H7 (cell line): ENCODE results near the gene EVC. TPM values are rescaled to one million over a fixed set of nuclear protein-coding genes. Genes with fewer than 3 reads are reported as not detected.
"Not testable (repeated sequence)": the region's sequence is repeated elsewhere in the genome, so short reads cannot be mapped to it uniquely, and the experiment has no call there.

ENCODE experiments used
- DNase-seq: peaks from one replicate; pipeline ENCODE4 v3.0.0; 2012
- H3K27me3 ChIP-seq: 2 replicates; pipeline ENCODE4 v1.6.0; 2011; ENCODE audit warnings: mild to moderate bottlenecking, low read length; ENCODE audit not compliant: control insufficient read depth, insufficient read depth
- H3K36me3 ChIP-seq: replicated peaks from 2 replicates; pipeline ENCODE4 v1.5.1; 2011; ENCODE audit warnings: low read length; ENCODE audit not compliant: control insufficient read depth, insufficient read depth
- H3K4me3 ChIP-seq: 2 replicates; pipeline ENCODE4 v1.5.1; 2011; ENCODE audit warnings: low read depth, mild to moderate bottlenecking, control low read depth, low read length, moderate library complexity; ENCODE audit not compliant: insufficient read depth
- total RNA-seq: library from RNA; depleted of rRNA; stranded (reverse); fragments of >200 nt; shearing (Covaris generic); gene quantifications from 2 replicates; pipeline ENCODE4 v1.2.3, GENCODE V29; 2014

EVC gene
- total RNA-seq, 1 experiment from 2014 or later: 4.5 TPM

DNA sequence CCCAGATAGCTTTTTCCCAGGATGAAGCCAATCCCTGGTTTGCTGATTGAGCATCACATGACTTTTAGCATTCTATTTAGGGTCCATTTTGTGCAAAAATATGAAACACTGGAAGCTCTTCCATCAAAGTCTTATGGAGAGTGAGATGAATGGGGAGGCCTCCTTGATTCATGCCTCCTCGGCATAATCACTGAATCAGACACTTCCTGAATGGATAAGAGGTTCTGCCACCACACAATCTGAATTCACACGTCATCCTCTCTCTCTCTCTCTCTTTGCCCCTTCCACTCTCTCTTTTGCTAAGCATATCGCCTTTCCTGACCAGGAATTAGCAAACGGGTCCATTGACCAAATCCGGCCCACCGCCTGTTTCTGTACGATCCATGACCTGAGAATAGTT is 113.2 kb downstream of the EVC start:
- Histone ChIP-seq H3K27me3 (no peaks in the 10 kb centered on the region), H3K4me3 (no peak overlapping the region), H3K36me3 (peaks cover 37% of the 10 kb centered on the region)
- DNase-seq: no peak

DNA sequence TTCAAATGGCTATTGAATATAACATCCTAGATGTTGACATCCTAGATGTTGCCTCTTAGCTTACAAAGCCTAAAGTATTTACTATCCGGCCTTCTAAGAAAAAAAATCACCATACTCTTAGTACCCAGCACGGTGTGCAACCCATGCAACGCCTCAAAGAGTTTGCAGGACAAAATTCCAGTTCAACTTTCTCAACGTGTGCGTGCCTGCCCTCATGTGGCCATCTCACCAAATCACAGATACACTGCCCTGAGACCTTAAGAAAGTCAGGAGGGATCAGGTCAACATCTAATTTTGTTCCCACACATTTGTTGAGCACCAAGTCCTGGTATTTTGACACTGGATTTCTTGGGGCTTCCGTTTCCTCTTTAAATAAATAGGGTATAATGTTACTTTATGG is 113.6 kb downstream of the EVC start:
- Histone ChIP-seq H3K4me3 (no peak overlapping the region), H3K36me3 (peaks cover 37% of the 10 kb centered on the region), H3K27me3 (no peaks in the 10 kb centered on the region)
- peak; percentile 75 for DNase-seq

DNA sequence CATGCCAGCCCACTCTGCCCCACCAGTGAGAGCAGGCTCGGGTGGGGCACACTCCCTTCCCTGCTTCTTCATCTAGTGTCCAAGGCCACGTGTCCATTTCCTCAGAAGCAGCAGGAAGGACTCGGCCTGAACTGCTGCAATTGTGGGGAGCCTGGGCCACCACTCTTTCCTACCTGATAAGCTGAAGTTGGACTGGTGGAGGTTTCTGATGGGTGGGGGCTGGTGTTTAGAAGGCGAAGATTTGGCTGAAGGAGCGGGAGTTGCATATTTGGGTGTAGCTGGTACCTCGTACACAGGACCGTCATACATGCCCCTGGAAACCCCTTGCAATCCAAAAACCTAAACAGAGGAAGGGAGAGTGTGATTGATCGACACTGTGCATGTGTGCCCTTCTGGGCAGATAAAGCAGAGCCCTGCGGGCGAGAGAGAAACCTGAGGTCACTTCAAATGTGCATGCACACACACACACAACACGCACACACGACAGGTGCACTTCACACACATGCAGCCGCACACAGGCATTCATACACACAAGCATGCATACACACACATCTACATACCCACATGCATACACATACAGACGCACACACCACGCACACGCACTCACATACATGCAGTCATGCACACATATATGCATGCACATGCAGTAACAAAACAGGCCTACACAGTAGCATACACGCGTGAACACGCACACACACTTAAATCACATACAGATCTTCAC is 114.5 kb downstream of the EVC start:
- Histone ChIP-seq H3K4me3 (no peak overlapping the region), H3K36me3 (peaks cover 35% of the 10 kb centered on the region), H3K27me3 (no peaks in the 10 kb centered on the region)
- no peak for DNase-seq

DNA sequence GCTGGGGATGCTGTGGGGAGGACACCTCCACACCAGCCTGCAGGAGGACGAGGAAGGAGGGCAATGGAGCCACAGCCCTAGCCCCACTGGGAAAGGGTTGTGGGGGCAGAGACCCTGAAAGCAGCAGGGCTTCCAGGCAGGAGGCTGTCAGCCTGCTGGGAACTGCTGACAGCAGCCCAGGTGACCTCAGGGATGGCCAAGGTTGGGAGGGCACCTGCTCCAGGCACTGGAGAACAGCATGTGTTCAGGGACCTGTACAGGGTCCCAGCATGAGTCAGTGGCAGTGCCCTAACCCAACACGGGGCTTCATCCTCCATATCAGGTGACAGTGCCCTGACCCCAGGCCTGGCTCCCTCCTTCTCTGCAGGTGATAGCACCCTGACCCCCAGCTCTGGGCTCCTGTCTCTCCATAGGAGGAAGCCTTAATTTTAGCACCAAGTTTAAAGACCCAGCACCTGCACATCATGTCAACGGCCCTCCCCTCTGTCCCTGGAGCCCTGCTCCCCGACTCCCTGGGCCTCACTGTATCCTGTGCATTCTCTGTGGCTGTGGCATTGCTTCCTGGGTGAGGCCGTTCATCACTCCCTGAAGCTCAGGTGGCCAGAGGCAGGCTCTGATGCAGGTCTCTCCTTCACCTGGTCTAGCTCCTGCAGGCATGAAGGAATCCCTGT is 115.6 kb downstream of the EVC start:
- no peak for DNase-seq
- no peaks in the 10 kb centered on the region for H3K27me3 ChIP-seq
- no peak overlapping the region for H3K4me3 ChIP-seq
- H3K36me3 ChIP-seq: peaks cover 28% of the 10 kb centered on the region

DNA sequence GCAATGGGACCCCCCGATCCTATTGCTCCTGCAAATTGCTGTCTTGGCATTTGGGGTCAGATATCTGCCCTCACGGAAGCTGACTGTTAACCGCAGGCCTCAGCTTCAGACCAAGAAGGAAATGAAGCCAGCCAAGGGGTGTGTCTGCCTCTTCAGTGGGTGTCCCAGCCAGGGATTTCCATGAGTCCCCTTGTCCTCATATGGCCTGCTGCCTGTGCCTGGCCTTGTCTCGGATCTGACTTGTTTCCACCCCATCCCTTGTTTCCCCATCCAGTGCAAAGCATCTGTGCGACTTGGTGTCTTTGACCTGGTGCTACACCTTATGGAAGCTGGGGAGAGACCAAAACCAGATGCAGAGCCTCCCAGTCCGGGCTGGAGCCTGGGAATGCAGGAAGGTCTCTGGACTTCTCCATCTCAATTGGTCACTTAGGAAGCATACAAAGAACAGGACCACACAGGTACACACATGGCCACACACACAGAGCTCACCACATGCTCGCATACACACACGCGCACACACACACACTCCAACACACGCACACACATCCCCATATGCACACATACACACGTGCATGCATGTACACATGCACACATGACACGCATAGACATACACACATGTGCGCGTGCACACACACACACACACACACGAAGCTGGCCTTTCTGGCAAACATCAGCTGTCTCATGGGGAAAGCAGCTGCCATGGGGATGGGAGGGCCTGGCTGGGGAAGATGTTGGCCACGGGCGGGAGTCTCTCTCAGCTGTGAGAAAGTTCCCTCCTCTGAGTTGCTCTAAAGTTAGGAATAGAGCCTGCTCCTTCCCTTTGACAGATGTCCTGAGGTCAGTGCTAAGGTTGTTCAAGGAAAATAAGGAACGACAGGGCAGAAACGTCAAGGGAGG is 116.4 kb downstream of the EVC start:
- no peak overlapping the region for H3K4me3 ChIP-seq
- peaks cover 28% of the 10 kb centered on the region for H3K36me3 ChIP-seq
- no peaks in the 10 kb centered on the region for H3K27me3 ChIP-seq
- DNase-seq: no peak

DNA sequence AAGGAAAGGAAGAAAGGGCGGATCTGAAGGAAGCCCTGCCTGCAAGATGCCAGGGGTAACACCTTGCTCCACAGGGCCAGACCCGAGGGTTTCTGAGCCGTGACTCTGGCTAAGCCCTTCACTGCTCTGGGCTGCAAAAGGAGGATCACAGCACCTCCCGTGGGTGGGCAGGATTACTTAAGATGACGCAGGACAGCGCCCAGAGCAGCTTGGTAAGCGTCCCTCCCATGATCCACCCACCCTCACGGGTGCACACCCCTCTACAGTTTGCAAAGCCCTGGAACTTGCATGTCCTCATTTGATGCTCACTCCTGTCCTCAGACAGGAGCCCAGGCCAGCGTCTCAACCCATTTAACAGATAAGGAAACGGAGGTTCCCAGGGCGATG is 117.0 kb downstream of the EVC start:
- Histone ChIP-seq H3K4me3 (no peak overlapping the region), H3K36me3 (peaks cover 29% of the 10 kb centered on the region), H3K27me3 (no peaks in the 10 kb centered on the region)
- no peak for DNase-seq

DNA sequence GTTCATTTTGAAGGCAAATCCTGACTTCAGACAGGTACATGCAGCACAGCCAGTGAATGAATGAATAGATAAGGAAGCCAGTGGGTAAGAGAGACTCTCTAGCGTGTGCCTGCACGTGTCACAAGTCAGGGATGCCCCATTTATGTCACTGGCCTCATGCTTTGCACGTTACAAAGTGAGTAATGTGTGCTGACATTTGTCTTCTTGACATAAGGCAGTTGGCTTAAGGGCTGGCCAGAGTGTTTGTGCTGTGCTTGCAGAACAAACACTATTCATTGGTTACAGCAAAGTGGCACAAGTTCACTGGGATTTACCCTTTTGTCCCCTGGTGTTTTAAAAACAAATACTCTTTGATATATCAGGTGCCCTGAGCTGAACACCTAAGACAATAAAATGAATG is 125.9 kb downstream of the EVC start:
- no peaks in the 10 kb centered on the region for H3K27me3 ChIP-seq

DNA sequence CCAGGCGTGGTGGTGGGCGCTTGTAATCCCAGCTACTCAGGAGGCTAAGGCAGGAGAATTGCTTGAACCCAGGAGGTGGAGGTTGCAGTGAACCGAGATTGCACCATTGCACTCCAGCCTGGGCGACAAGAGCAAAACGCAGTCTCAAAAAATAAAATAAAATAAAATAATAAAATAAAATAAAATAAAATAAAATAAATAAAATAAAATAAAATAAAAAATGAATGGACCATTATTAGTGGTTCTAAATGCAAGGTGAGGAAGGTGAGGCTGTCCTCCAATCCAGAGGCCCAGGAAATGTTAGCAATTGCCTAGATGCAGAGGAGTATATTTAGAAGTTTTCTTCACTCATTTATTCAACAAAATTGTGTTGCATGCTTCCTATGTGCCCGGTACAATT is 126.5 kb downstream of the EVC start:
- H3K36me3 ChIP-seq: peaks cover 40% of the 10 kb centered on the region
- H3K4me3 ChIP-seq, H3K27me3 ChIP-seq, DNase-seq: not testable (repeated sequence)

More for the DNA sequence above, 125.9 kb downstream of the EVC start:
- Histone ChIP-seq H3K36me3 (peaks cover 38% of the 10 kb centered on the region), H3K4me3 (no peak overlapping the region)
- no peak for DNase-seq

DNA sequence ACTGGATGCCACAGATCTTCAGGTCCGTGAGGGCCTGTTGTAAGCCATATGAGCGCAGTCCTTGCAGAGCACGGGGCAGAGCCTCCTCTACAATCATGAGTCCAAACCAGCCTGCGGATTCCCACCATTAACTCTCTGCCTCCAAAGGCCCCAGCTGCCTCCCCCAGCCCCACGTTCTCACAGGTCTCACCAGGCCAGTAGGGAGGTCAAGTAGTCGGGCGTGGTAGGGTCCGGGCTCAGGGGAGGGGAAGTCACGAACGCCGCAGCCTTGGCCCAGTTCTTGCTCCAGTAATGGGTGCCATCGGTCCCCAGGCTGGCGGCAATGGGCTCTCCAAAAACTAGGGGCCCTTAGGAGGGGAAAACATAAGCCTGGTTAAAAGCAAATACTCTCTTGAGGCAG is 128.3 kb downstream of the EVC start:
- Histone ChIP-seq H3K36me3 (peaks cover 44% of the 10 kb centered on the region), H3K4me3 (no peak overlapping the region), H3K27me3 (no peaks in the 10 kb centered on the region)
- no peak for DNase-seq

DNA sequence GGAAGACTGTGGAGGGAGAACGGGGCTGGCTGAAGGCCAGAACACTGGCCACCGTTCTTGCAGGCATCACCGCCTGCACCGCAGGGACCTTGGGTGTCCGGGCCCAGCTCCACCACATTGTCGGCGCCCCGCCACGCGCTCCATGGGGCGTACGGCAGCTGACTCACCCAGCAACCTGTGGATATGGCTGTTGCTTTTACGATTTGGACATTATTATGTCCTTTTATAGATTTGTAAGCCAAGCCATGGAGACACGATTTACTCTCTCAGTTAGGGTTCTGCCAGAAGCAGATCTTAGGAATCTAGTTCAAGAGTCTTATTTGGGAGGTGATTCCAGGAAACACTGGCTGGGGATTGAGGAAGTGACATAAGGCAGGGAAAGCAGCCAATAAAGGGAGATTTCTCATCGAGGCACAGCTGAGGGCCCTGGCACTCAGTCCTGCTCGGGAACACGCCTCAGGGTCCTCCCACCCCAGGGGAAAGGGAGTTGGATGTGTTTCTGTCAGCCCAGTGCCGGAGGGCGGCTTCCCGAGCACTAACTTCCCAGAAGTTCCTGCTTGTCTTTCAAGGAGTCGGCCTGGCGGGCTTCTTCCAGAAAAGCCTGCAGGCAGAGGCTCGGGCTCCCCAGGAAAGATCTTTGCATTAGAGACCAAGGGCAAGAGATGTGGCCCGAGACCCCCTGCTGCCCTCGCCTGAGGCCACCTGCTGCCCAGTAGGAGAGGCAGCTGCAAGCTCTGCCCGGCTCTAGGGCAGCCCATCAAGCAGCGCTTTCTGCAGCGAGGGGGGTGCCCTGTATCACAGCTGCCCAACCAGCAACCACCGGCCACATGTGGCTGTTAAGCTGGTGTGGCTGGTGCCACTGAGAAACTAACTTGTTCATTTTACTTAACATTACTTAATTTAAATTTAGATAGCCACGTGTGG is 129.0 kb downstream of the EVC start:
- Histone ChIP-seq H3K27me3 (no peaks in the 10 kb centered on the region), H3K4me3 (no peak overlapping the region), H3K36me3 (peaks cover 40% of the 10 kb centered on the region)
- DNase-seq: peak; percentile 57

DNA sequence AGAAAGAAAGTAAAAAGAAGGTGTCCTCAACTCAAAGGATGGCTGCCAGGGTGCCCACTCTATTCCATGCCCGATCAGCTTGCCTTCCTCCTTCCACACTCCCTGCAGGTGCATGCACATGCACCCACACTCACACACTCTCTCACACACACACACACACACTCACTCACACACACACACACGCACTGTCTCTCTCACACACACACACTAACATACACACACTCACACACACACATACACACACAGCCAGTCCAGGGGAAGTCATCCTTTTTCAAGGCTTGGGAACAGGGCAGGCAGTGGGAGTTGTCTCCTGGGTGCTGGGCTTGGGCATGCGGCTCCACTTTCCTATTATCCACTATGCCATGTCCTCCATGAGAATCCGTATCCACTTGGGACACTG is 131.5 kb downstream of the EVC start:
- DNase-seq: no peak

DNA sequence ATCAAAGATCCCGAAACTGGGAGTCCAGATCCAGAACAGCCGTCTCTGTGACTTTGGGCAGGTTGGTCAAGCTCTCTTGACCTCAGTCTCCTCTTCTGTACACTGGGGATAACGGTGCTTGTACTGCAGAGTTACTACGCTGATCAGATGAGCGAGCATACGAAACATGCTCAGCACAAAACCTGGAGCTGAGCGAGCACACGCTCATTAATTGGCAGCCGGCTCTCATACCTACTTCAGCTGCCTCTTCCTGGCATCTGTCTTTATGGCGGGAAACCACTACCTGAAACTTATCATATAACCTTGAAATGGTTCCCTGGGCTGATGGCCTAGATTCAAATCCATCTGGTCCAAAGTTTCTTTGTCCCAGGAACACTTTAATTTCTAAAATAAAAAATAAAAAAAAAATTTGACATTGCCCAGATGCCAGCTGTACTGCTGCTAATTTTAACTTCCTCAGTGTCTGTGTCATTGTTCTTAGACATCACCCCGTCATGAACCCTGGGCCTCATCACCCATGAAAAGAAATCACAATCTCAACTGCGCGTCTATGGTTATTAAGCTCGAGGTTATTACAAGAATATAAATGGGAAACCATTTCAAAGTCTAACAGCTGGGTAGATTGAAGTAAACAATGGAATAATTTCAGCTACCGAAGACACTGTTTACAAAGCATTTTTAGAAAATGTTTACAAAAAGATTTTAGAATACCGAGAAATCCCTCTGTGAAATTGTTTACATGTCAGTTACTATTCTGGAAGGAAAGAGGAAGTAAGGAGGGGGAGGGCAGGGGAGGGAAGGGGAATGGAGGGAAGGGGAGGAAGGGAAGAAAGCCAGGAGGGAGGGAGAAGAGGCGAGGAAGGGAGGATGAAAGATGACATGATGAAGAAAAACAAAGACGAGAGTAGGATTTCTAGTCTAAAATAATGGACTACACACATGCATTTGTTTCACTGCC is 132.9 kb downstream of the EVC start:
- H3K36me3 ChIP-seq: peaks cover 29% of the 10 kb centered on the region

More for the DNA sequence above, 131.5 kb downstream of the EVC start:
- Histone ChIP-seq H3K36me3 (peaks cover 30% of the 10 kb centered on the region), H3K4me3 (no peak overlapping the region), H3K27me3 (no peaks in the 10 kb centered on the region)

More for the DNA sequence above, 132.9 kb downstream of the EVC start:
- no peak for DNase-seq
- H3K4me3 ChIP-seq: no peak overlapping the region
- no peaks in the 10 kb centered on the region for H3K27me3 ChIP-seq
